HG03354 (cell line): ENCODE results near the gene TP53TG3.
"Not testable (repeated sequence)": the region's sequence is repeated elsewhere in the genome, so short reads cannot be mapped to it uniquely, and the experiment has no call there.

Source experiments
- ATAC-seq: cut with Tn5 transposase; IDR thresholded peaks from one replicate; pipeline ENCODE4 v1.9.1; 2021; ENCODE audit warnings: mild to moderate bottlenecking; ENCODE audit not compliant: unreplicated experiment, poor library complexity, severe bottlenecking

The TP53TG3 gene

GRCh38 chr16:32676065-32676464 lies at the start of gene TP53TG3:
Gene TP53TG3, minus strand, starts transcription at chr16:32676165. Its CDS starts 68 bp downstream, at chr16:32676097.
- not testable (repeated sequence) for ATAC-seq

DNA sequence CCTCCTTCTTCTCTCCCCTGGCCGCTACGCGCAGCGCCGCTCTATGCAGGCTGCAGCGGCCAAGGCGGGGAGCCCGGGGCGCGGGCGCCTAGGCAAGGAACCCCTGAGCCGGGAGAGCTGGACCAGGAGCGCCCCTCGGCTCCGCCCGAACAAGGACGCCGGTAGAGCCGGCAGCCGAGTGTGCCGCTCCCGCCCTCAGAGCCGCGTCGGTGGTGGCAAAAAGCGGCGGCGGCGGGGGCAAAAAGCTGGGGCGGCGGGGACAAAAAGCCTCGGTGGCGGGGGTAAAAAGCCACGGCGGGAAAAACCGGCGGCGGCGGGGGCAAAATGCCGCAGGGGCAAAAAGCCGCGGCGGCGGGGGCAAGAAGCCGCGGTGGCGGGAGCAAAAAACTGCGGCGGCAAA lies 25.1 kb downstream of the TP53TG3 start:
- ATAC-seq = not testable (repeated sequence)

GRCh38 chr16:32647562-32647961 lies 28.4 kb downstream of the TP53TG3 start:
- ATAC-seq = not testable (repeated sequence)

GRCh38 chr16:32646780-32647179 lies 29.2 kb downstream of the TP53TG3 start:
- not testable (repeated sequence) for ATAC-seq

DNA sequence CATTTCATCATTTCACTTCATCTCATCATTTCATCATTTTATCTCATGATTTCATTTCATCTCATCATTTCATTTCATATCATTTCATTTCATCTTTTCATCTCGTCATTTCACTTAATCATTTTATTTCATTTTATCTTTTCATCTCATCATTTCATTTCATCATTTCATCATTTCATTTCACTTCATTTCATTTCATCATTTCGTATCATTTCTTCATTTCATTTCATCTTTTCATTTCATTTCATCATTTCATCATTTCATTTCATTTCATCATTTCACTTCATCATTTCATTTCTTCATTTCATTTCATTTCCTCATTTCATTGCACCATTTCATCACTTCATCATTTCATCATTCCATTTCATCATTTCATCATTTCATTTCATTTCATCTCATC lies 29.8 kb downstream of the TP53TG3 start:
- not testable (repeated sequence) for ATAC-seq

DNA sequence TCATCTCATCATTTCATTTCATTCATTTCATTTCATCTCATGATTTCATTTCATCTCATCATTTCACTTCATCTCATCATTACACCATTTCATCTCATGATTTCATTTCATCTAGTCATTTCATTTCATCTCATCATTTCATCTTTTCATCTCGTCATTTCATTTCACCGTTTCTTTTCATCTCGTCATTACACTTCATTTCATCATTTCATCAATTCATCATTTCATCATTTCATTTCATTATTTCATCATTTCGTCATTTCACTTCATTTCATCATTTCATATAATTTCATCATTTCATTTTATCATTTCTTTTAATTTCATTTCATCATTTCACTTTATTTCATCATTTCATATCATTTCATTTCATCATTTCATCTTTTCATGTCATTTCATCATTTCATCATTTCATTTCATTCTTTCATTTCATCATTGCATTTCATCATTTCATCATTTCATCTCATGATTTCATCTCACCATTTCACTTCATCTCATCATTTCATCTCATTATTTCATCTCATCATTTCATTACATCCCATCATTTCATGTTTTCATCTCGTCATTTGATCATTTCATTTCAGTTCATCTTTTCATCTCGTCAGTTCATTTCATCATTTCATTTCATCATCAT lies 30.6 kb downstream of the TP53TG3 start:
- ATAC-seq = not testable (repeated sequence)

GRCh38 chr16:32644715-32645114 lies 31.2 kb downstream of the TP53TG3 start:
- not testable (repeated sequence) for ATAC-seq

DNA sequence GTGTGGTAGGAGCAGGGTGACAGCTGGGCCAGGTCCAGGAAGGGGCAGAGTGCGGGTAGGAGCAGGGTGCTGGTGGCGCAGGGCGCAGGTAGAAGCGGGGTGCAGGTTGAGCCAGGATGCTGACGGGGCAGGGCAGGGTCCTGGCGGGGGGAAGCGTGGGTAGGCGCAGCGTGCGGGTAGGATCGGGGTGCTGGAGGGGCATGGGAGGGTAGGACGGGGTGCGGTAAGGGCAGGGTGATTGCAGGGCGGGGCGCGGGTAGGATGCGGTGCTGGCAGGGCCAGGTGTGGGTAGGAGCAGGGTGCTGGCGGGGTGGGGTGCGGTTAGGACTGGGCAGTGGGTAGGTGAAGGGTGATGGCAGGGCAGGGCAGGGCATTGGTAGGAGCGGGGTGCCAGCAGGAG lies 38.4 kb downstream of the TP53TG3 start:
- not testable (repeated sequence) for ATAC-seq

GRCh38 chr16:32632096-32632495 lies 43.9 kb downstream of the TP53TG3 start:
- ATAC-seq = not testable (repeated sequence)
